Sigmoid colon (tissue), 7 donors: ENCODE measurements around the gene GRAMD4. TPM values are rescaled to one million over a fixed set of nuclear protein-coding genes. Genes with fewer than 3 reads are reported as not detected.

Source experiments
- DNase-seq: peaks from one replicate; pipeline ENCODE4 v3.0.0-alpha.2; 2019
- H3K27ac ChIP-seq, 4 donors: fragments of 200-600 bp; sonication (generic); one replicate each; pipeline ENCODE4 v1.5.1; 2016 to 2019; ENCODE audit warnings: mild to moderate bottlenecking in 1 of 4
- H3K27me3 ChIP-seq, 3 donors: fragments of 200-600 bp; sonication (generic); one replicate each; pipeline ENCODE4 v1.5.1; 2019; ENCODE audit warnings: mild to moderate bottlenecking in 1 of 3
- H3K36me3 ChIP-seq, 4 donors: fragments of 200-600 bp; sonication (generic); one replicate each; pipeline ENCODE4 v1.5.1; 2016 to 2019
- H3K4me1 ChIP-seq, 4 donors: fragments of 200-600 bp; sonication (generic); one replicate each; pipeline ENCODE4 v1.5.1; 2017 to 2019
- H3K4me3 ChIP-seq, 4 donors: fragments of 200-600 bp; sonication (generic); one replicate each; pipeline ENCODE4 v1.5.1; 2017 to 2019; ENCODE audit warnings: mild to moderate bottlenecking in 2 of 4, moderate library complexity in 1 of 4
- H3K9me3 ChIP-seq, 4 donors: fragments of 200-600 bp in 3 of 4; sonication (generic) in 3 of 4; one replicate each; pipeline versions ENCODE4 v1.5.1 to v1.6.1; 2013 to 2019
- EP300 ChIP-seq, 4 donors: sonication (generic); formaldehyde crosslinking; IDR thresholded peaks; one replicate each; pipeline ENCODE4 v1.6.1; 2017; ENCODE audit warnings: antibody characterized with exemption in 4 of 4
- POLR2A ChIP-seq, 2 donors: fragments of 450-650 bp; IDR thresholded peaks; one replicate each; pipeline ENCODE4 v1.6.1; 2016; ENCODE audit warnings: antibody characterized with exemption in 2 of 2, mild to moderate bottlenecking in 2 of 2, moderate library complexity in 2 of 2
- POLR2AphosphoS5 ChIP-seq, 4 donors: sonication (generic); formaldehyde crosslinking; IDR thresholded peaks; one replicate each; pipeline ENCODE4 v1.6.1; 2017; ENCODE audit warnings: antibody characterized with exemption in 4 of 4
- WGBS, 2 donors: extraction: QIAGEN DNeasy Blood & Tissue Kit; methylation state at CpG; one replicate each; pipeline ENCODE4 v1.1.7; 2013; 5-methylcytosine and 5-hydroxymethylcytosine counted together
- intact Hi-C: fragments of 100-400 bp; cut with DNase I; formaldehyde crosslinking; loops from one replicate; pipeline ENCODE4 v1.15.1; 2023
- polyA plus RNA-seq, 3 donors: library from polyadenylated mRNA; stranded (reverse); fragments of 200-250 nt; gene quantifications; one replicate each; pipeline ENCODE4 v1.2.3, GENCODE V29; 2013
- total RNA-seq, 4 donors: library from RNA; depleted of rRNA; stranded (reverse); fragments of >200 nt; gene quantifications; one replicate each; pipeline ENCODE4 v1.1.0, GENCODE V29; 2016
- TF ChIP-seq, protein P1 (sequence below), 4 experiments: fragments of 450-650 bp in 3 of 4; fragments of 200-600 bp in 1 of 4; IDR thresholded peaks; one replicate each; pipeline ENCODE4 v1.5.1; 2016 to 2019; ENCODE audit warnings: antibody characterized with exemption in 4 of 4, mild to moderate bottlenecking in 3 of 4, moderate library complexity in 2 of 4
- donor health status: healthy with polysubstance abuse.
- donor health status: Bipolar disorder and iron deficiency.
- donor health status: healthy.

GRAMD4 gene
- total and polyA plus RNA-seq, 7 donors: 11.6 to 57.2 (median 23.5) TPM

DNA sequence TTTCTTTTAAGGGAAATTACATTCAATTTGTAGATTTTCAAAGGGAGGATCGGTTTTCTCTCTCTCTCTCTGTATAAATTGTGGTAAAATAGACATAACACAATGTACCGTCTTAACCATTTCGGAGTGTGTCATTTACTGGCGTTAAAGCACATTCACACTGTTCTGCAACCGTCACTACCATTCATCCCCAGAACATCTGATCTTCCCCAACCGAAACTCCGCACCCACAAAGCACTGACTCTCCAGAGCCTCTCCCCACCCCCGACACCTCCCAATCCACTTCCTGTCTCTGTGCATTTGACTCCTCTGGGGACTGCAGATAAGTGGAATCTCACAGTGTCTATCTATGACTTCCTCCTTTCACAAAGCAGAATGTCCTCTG, 15.9 kb upstream of the GRAMD4 start:
- intact Hi-C loops: no loop called here
- 34 to 73% methylated on average over 8 of the region's 8 CpGs for WGBS, 2 donors
- peak overlapping the region in 2 of 4 donors; percentile 22 to 38 for H3K27ac ChIP-seq

DNA sequence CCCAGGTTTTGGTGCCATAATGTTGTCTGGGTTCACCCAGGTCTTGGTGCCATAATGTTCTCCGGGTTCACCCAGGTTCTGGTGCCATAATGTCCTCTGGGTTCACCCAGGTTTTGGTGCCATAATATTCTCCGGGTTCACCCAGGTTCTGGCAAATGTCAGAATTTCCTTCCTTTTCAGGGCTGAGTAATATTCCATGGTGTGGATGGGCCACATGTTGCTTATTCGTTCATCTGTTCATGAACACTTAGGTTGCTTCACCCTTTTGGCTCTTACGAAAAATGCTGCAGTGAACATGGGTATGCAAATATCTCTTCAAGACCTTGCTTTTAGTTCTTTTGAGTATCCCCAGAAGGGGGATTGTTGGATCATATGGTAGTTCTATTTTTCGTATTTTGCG, 15.1 kb upstream of the GRAMD4 start:
- Histone ChIP-seq H3K27ac (no peak overlapping the region), H3K4me1 (no peaks in the 10 kb centered on the region), H3K9me3 (no peaks in the 10 kb centered on the region), H3K36me3 (no peaks in the 10 kb centered on the region), H3K27me3 (no peaks in the 10 kb centered on the region), H3K4me3 (no peak overlapping the region)
- DNase-seq: no peak
- 97% methylated on average over 6 of the region's 6 CpGs for WGBS, 2 donors
- intact Hi-C loops: no loop called here
- TF ChIP-seq, protein P1, sequence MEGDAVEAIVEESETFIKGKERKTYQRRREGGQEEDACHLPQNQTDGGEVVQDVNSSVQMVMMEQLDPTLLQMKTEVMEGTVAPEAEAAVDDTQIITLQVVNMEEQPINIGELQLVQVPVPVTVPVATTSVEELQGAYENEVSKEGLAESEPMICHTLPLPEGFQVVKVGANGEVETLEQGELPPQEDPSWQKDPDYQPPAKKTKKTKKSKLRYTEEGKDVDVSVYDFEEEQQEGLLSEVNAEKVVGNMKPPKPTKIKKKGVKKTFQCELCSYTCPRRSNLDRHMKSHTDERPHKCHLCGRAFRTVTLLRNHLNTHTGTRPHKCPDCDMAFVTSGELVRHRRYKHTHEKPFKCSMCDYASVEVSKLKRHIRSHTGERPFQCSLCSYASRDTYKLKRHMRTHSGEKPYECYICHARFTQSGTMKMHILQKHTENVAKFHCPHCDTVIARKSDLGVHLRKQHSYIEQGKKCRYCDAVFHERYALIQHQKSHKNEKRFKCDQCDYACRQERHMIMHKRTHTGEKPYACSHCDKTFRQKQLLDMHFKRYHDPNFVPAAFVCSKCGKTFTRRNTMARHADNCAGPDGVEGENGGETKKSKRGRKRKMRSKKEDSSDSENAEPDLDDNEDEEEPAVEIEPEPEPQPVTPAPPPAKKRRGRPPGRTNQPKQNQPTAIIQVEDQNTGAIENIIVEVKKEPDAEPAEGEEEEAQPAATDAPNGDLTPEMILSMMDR (IDR thresholded peaks at IDR 0.05): no peak
- no peak for TF ChIP-seq EP300 (IDR thresholded peaks at IDR 0.05)
- no peak for TF ChIP-seq POLR2A (IDR thresholded peaks at IDR 0.05)
- TF ChIP-seq POLR2AphosphoS5 (IDR thresholded peaks at IDR 0.05): no peak

More for the DNA sequence above, 15.9 kb upstream of the GRAMD4 start:
- no peak overlapping the region for H3K4me3 ChIP-seq
- DNase-seq: no peak
- H3K4me1 ChIP-seq: no peaks in the 10 kb centered on the region
- TF ChIP-seq POLR2A (IDR thresholded peaks at IDR 0.05) (no peak), EP300 (IDR thresholded peaks at IDR 0.05) (peak in 1 of 4 donors; percentile 14), POLR2AphosphoS5 (IDR thresholded peaks at IDR 0.05) (peak in 2 of 4 donors; percentile 5 to 26)
- TF ChIP-seq, protein P1 (IDR thresholded peaks at IDR 0.05): no peak
- no peaks in the 10 kb centered on the region for H3K36me3 ChIP-seq
- H3K9me3 ChIP-seq: no peaks in the 10 kb centered on the region
- H3K27me3 ChIP-seq: no peaks in the 10 kb centered on the region

DNA sequence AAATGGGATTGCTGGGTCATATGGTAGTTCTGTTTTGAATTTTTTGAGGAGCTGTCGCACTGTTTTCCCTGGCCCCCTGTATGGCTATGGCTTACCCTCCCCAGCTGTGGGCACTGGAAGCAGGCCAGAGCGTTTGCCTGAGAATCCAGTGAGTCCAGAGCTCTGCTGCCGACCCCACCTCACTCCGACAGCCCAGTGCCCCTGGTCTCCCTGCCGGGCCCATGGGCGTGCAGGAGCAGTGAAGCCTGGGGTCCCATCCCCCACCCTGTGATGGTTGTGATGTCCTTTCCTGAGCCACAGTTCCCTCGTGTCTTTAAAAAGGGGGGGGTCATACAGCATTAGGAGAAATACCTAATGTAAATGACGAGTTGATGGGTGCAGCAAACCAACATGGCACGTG, 13.3 kb upstream of the GRAMD4 start:
- no peak overlapping the region for H3K27ac ChIP-seq
- TF ChIP-seq POLR2A (IDR thresholded peaks at IDR 0.05) (no peak), EP300 (IDR thresholded peaks at IDR 0.05) (no peak), POLR2AphosphoS5 (IDR thresholded peaks at IDR 0.05) (no peak)
- TF ChIP-seq, protein P1 (IDR thresholded peaks at IDR 0.05): no peak
- intact Hi-C loops: no loop called here
- no peaks in the 10 kb centered on the region for H3K4me1 ChIP-seq
- H3K4me3 ChIP-seq: no peak overlapping the region
- DNase-seq: no peak
- 82 to 85% methylated on average over 9 of the region's 9 CpGs for WGBS, 2 donors
- no peaks in the 10 kb centered on the region for H3K9me3 ChIP-seq
- H3K36me3 ChIP-seq: no peaks in the 10 kb centered on the region
- H3K27me3 ChIP-seq: no peaks in the 10 kb centered on the region

DNA sequence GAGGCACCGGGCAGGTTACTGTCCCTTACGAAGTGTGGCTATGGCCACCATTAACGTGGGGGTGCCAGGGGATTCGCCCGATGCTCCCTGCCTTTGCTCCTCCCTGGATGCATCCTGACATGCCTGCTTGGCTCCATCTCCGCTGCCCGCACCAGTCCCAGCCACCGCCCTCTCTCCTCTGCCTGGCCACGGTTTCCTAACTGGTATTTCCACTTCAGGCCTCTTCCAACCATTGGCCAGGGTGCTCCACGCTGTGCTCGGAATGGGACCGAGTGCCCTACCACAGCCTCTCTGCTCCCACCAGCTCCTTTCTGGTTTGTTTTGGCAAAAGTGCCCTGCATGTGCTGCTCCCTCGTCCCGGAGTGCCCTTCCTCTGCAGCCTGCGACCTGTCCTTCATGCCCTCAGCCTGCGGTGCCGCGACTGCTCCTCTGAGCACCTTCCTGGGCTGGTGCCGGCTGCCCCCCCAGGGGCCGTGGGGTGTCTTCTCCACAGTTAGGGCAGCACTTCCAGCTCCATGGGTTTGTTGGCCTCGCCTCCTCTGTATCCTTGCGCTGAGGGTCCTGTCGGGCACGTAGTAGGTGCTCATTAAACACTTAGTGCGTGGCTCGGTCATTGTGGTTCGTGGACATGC, 12.6 kb upstream of the GRAMD4 start:
- H3K9me3 ChIP-seq: no peaks in the 10 kb centered on the region
- DNase-seq: no peak
- H3K27me3 ChIP-seq: no peaks in the 10 kb centered on the region
- H3K27ac ChIP-seq: no peak overlapping the region
- no peak for TF ChIP-seq POLR2A (IDR thresholded peaks at IDR 0.05)
- TF ChIP-seq POLR2AphosphoS5 (IDR thresholded peaks at IDR 0.05): no peak
- TF ChIP-seq, protein P1 (IDR thresholded peaks at IDR 0.05): no peak
- no peak for TF ChIP-seq EP300 (IDR thresholded peaks at IDR 0.05)
- no peak overlapping the region for H3K4me3 ChIP-seq
- H3K36me3 ChIP-seq: no peaks in the 10 kb centered on the region
- 73 to 91% methylated on average over 27 of the region's 27 CpGs for WGBS, 2 donors
- intact Hi-C loops: no loop called here
- peaks cover 0 to 6% (median 5%) of the 10 kb centered on the region in 4 donors for H3K4me1 ChIP-seq
